Measurements from ENCODE around the gene ZNF630. TPM values are rescaled to one million over a fixed set of nuclear protein-coding genes. Genes with fewer than 3 reads are reported as not detected.

The ZNF630 gene
- total and polyA plus RNA-seq, 10 of the 15 experiments (the other 5 are each of a cell fraction or from before 2014, with no cell fraction given), result 0.96 to 1.9 (median 1.2) TPM

DNA sequence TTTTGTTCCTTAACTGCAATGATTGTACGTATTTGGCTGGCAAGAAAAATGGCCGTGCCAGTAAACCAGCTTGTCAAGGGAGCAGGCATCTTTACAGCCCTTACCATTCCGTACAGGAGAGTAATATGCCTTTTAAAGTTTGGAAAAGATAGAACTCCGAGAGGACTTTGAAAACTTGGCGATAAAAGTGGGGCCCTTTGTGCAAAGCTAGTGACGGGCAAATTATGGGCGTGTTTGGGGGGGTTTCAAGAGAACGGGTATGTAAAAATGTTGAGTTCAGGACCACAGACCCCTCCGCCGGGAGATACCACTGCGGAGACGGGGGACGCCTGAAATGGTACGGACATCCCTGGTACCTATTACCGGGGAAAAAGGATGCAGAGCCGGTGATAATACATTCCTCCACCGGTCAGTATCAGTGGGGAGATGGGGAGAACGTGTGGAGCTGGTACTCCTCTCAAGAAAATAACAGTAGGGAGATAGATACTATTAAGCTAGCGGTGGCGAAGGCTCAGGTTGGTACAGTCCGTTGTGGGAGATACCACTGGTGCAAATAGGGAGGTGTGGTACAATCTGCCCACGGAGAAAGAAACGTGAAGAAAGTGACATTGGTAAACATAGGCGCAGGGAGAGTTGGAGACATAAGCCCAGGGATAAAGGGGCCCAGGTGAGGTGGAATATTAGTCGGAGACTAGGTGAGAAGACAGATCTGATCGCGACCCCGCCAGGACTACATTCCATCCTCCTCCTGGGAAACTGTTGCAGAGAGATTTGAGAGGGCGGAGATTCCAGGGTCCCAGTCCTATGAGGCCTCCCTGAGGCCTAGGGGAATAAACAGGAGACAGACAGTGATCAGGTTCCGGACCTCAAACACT lies 50.2 kb downstream of the ZNF630 start (continued):
- TF ChIP-seq, protein P1, sequence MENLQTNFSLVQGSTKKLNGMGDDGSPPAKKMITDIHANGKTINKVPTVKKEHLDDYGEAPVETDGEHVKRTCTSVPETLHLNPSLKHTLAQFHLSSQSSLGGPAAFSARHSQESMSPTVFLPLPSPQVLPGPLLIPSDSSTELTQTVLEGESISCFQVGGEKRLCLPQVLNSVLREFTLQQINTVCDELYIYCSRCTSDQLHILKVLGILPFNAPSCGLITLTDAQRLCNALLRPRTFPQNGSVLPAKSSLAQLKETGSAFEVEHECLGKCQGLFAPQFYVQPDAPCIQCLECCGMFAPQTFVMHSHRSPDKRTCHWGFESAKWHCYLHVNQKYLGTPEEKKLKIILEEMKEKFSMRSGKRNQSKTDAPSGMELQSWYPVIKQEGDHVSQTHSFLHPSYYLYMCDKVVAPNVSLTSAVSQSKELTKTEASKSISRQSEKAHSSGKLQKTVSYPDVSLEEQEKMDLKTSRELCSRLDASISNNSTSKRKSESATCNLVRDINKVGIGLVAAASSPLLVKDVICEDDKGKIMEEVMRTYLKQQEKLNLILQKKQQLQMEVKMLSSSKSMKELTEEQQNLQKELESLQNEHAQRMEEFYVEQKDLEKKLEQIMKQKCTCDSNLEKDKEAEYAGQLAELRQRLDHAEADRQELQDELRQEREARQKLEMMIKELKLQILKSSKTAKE (IDR thresholded peaks at IDR 0.05; ENCODE audit: low read depth, poor library complexity, severe bottlenecking), result peak; percentile 98
- TF ChIP-seq IRF4 (IDR thresholded peaks at IDR 0.05; ENCODE audit: low read depth, low read length) (0 out of 2 replicates have a peak, but pooled peaks have one; percentile 18), FOXK2 (IDR thresholded peaks at IDR 0.05) (peak; percentile 98), TBL1XR1 (IDR thresholded peaks at IDR 0.05; ENCODE audit: low read depth, low read length) (no peak), IKZF2 (IDR thresholded peaks at IDR 0.05) (0 out of 4 replicates have a peak, but pooled peaks of 1 of the 2 experiments have one; percentile 11), RCOR1 (conservative IDR thresholded peaks at IDR 0.05; ENCODE audit: low read depth, low read length) (peak; percentile 70; the same call in 1 of the 2 replicates), PAX8 (IDR thresholded peaks at IDR 0.05) (no peak), BHLHE40 (IDR thresholded peaks at IDR 0.05; ENCODE audit: borderline replicate concordance in 1 of 2, low read depth in 2 of 2, low read length in 1 of 2) (peak; percentile 92 to 95), YY1 (IDR thresholded peaks at IDR 0.05; ENCODE audit: low read depth, low read length) (peak; percentile 99), IKZF1 (conservative IDR thresholded peaks at IDR 0.05) (peak; percentile 48; the same call in 1 of the 2 replicates), RUNX3 (IDR thresholded peaks at IDR 0.05; ENCODE audit: low read length) (peak; percentile 49), SREBF1 (IDR thresholded peaks at IDR 0.05; ENCODE audit: low read length) (peak; percentile 95), JUND (IDR thresholded peaks at IDR 0.05; ENCODE audit: low read depth, low read length) (peak; percentile 94; the same call in 1 of the 2 replicates), NFIC (IDR thresholded peaks at IDR 0.05; ENCODE audit: low read depth, low read length) (peak; percentile 68), SIX5 (IDR thresholded peaks at IDR 0.05; ENCODE audit: low read depth, low read length, severe bottlenecking) (peak; percentile 49), CREM (IDR thresholded peaks at IDR 0.05; ENCODE audit: low read depth) (0 out of 2 replicates have a peak, but pooled peaks have one; percentile 12), NR2C1 (IDR thresholded peaks at IDR 0.05) (peak; percentile 78), MTA2 (IDR thresholded peaks at IDR 0.05; ENCODE audit: low read depth) (0 out of 2 replicates have a peak, but pooled peaks have one; percentile 15), TCF7 (IDR thresholded peaks at IDR 0.05; ENCODE audit: borderline replicate concordance) (no peak)
- TF ChIP-seq, protein P2, sequence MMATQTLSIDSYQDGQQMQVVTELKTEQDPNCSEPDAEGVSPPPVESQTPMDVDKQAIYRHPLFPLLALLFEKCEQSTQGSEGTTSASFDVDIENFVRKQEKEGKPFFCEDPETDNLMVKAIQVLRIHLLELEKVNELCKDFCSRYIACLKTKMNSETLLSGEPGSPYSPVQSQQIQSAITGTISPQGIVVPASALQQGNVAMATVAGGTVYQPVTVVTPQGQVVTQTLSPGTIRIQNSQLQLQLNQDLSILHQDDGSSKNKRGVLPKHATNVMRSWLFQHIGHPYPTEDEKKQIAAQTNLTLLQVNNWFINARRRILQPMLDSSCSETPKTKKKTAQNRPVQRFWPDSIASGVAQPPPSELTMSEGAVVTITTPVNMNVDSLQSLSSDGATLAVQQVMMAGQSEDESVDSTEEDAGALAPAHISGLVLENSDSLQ (IDR thresholded peaks at IDR 0.05), result no peak
- TF ChIP-seq, protein P3, sequence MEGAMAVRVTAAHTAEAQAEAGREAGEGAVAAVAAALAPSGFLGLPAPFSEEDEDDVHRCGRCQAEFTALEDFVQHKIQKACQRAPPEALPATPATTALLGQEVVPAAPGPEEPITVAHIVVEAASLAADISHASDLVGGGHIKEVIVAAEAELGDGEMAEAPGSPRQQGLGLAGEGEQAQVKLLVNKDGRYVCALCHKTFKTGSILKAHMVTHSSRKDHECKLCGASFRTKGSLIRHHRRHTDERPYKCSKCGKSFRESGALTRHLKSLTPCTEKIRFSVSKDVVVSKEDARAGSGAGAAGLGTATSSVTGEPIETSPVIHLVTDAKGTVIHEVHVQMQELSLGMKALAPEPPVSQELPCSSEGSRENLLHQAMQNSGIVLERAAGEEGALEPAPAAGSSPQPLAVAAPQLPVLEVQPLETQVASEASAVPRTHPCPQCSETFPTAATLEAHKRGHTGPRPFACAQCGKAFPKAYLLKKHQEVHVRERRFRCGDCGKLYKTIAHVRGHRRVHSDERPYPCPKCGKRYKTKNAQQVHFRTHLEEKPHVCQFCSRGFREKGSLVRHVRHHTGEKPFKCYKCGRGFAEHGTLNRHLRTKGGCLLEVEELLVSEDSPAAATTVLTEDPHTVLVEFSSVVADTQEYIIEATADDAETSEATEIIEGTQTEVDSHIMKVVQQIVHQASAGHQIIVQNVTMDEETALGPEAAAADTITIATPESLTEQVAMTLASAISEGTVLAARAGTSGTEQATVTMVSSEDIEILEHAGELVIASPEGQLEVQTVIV (IDR thresholded peaks at IDR 0.05; ENCODE audit: borderline replicate concordance, partially characterized antibody), result peak; percentile 70
